22Rv1 (cell line): ENCODE measurements around the gene UBA52.

Experiments used
- H3K27ac ChIP-seq: fragments of 450-650 bp; 2 replicates; pipeline ENCODE4 v1.5.1; 2017
- CTCF ChIP-seq: fragments of 450-650 bp; IDR thresholded peaks from 2 replicates; pipeline ENCODE4 v1.5.1; 2017; ENCODE audit warnings: mild to moderate bottlenecking
- ZFX ChIP-seq: fragments of 450-650 bp; IDR thresholded peaks from 2 replicates; pipeline ENCODE4 v1.6.1; 2017; ENCODE audit warnings: antibody characterized with exemption, borderline replicate concordance

The UBA52 gene

GRCh38 chr19:18558202-18558555 is 13.5 kb upstream of the UBA52 start:
- H3K27ac ChIP-seq = peak overlapping the region; percentile 75
- TF ChIP-seq CTCF (no peak), ZFX (no peak)

- peak overlapping the region; percentile 75 for H3K27ac ChIP-seq
- TF ChIP-seq CTCF (no peak), ZFX (no peak)
These were observed 13.1 kb upstream of the UBA52 start for GRCh38 chr19:18558604-18559003.

GRCh38 chr19:18559685-18560084 is 12.0 kb upstream of the UBA52 start:
- 0 out of 2 replicates have a peak overlapping the region, but pooled peaks have one; percentile 75 for H3K27ac ChIP-seq
- TF ChIP-seq CTCF (no peak), ZFX (no peak)

GRCh38 chr19:18562086-18562485 is 9.6 kb upstream of the UBA52 start:
- H3K27ac ChIP-seq = no peak overlapping the region

GRCh38 chr19:18566953-18567352 is 4.7 kb upstream of the UBA52 start:
- no peak overlapping the region for H3K27ac ChIP-seq
- TF ChIP-seq ZFX (no peak), CTCF (no peak)

More at GRCh38 chr19:18562086-18562485, 9.6 kb upstream of the UBA52 start:
- TF ChIP-seq CTCF (no peak), ZFX (no peak)

GRCh38 chr19:18568367-18568766 is 3.3 kb upstream of the UBA52 start:
- H3K27ac ChIP-seq = no peak overlapping the region
- TF ChIP-seq ZFX = no peak
- no peak for TF ChIP-seq CTCF

GRCh38 chr19:18574691-18575291 is 3.1 kb downstream of the UBA52 start:
- no peak for TF ChIP-seq ZFX
- no peak for TF ChIP-seq CTCF
- no peak overlapping the region for H3K27ac ChIP-seq
